GM18873 (cell line): ENCODE measurements around the gene CLDN11.

Source experiments
- ATAC-seq: cut with Tn5 transposase; IDR thresholded peaks from one replicate; pipeline ENCODE4 v1.9.1; 2021; ENCODE audit warnings: mild to moderate bottlenecking, moderate library complexity, moderate number of reproducible peaks; ENCODE audit not compliant: unreplicated experiment, low FRiP score

CLDN11 gene

GRCh38 chr3:170467571-170468147 is 49.0 kb downstream of the CLDN11 start:
- ATAC-seq = no peak

- ATAC-seq = no peak
These were observed 50.7 kb downstream of the CLDN11 start for GRCh38 chr3:170469151-170470062.

DNA sequence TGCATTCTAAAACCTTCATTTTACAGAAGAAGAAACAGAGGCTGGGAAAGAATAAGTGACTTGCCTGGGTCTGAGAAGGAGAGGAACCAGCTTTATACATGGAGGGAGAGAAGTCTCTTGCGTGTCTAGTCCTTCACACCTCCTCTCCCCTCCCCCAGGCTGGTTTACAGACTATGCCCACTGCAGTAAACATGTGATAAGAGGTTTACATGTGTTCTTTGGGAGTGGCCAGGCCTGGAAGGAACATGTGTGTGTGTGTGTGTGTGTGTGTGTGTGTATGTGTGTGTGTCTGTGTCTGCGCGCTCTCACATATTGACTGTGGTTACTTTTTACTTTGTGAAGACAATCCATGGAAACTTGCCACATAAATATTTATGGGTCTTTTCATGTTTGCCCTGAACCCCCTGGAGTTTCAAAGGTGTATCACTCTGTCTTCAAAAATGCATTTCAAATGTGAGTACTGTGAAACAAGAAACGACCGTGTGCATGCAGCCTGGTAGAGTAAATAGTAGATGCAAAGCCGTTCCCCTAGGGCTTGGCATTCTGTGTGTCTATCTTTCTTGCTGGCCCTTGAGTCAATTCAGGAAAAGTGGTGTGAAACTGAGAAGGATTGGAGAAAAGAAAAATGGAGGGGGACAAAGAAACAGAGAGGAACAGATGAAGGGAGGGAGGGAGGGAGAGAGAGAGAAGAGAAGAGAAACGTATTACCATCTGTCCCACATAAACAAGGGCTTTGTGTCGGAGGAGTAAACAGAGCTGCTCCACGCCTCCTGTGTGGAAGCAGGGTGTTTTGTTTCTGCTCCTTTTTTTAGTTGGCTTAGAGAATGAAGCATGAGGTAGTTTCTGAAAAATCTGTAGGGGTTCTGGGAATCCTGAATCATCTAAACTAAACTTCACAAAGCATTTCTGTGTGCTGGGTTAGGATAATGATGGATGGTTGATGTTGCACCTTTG is 51.7 kb downstream of the CLDN11 start:
- ATAC-seq = no peak

DNA sequence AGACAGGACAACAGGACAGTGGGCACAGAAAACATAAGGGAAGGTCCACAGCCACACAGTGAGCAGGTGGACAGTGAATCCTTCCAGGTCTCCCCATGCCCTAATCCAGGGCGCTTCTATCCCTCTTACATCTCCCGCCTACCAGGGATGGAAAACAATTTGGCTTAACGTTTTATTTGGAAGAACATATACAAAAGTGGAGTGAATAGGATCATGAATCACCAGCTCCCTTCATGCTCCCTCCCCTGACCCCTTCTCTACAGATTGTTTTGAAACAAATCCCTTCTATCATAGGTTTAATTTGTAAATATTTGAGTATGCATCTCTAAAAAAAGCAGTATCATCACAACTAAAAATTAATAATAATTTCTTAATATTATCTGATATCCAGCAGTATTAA is 52.5 kb downstream of the CLDN11 start:
- no peak for ATAC-seq

- ATAC-seq = no peak
These were observed 54.7 kb downstream of the CLDN11 start for GRCh38 chr3:170473358-170473757.

DNA sequence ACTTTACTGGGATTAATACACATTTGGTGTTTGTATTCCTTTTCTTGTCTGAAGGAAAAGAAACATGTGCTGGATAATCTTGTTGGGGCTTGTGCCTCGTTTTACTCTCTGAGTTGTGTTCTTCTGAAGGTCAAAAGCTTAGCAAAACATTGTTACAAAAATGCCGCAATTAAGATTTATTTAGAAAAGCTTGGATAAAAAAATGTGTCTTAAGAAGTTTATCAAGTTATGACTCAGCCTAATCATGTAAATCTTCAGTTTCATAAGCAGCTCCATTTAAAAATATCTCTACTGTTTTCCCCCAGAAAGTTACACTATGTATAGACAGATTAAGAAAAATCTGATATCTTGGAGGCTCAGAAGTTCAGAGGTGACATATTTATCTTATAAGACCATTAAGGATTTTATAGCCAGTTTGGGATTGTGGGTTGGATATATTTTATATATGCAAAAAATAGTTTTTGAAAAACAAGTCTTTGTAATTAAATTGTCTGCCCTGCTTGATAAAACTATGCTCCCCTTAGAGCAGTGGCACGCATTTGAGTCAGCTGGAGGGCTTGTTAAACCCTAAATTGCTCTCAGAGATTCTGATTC is 56.5 kb downstream of the CLDN11 start:
- ATAC-seq = no peak

GRCh38 chr3:170476291-170476690 is 57.6 kb downstream of the CLDN11 start:
- ATAC-seq = no peak

GRCh38 chr3:170477395-170477794 is 58.7 kb downstream of the CLDN11 start:
- no peak for ATAC-seq

DNA sequence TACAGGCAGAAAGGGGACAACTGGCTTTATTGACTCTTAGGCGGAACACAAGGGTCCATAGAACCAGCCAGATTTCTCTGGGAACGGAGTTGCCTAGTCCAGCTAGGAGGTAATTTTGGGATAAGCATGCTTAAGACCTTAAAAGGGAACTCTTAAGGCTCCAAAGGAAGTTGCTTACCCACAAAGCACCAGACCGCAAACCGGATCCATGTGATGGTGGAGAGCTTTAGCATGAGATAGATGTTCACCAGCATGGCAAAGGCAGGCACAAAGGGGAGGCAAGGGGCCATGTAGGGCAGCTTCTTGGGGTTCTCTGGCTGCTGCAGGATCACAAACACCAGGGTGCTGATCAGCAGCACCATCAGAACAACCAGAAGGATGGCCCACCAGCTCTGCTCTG is 61.4 kb downstream of the CLDN11 start:
- ATAC-seq = no peak

- ATAC-seq = no peak
These were observed 63.5 kb downstream of the CLDN11 start for GRCh38 chr3:170482199-170482598.

GRCh38 chr3:170483485-170484262 is 65.0 kb downstream of the CLDN11 start:
- no peak for ATAC-seq
